AG04450 (cell line): Measurements from ENCODE around the gene ASPHD1. TPM values are rescaled to one million over a fixed set of nuclear protein-coding genes. Genes with fewer than 3 reads are reported as not detected.
A peak's percentile ranks its signal among the peaks of the same experiment; 100 is the strongest.

Experiments
- CTCF ChIA-PET: fragments of 300-600, 350-600 bp; formaldehyde crosslinking; extraction: SDS; loops from one replicate; lab custom pipeline; 2022; ENCODE audit warnings: antibody characterized with exemption, inconsistent platforms; lab: Charles Lee
- POLR2A ChIA-PET: fragments of 350-600 bp; formaldehyde crosslinking; extraction: SDS; loops from one replicate; lab custom pipeline; 2021; ENCODE audit warnings: antibody characterized with exemption, inconsistent platforms; lab: Yijun Ruan, JAX
- DNase-seq: peaks from one replicate; pipeline ENCODE4 v3.0.0-alpha.2; 2011; ENCODE audit warnings: low read depth, low spot score
- H3K27ac ChIP-seq: one replicate; pipeline ENCODE4 v1.5.1; 2012; ENCODE audit warnings: low read depth, low read length, control low read depth
- H3K27me3 ChIP-seq: one replicate; pipeline ENCODE4 v1.6.0; 2012; ENCODE audit warnings: low read length; ENCODE audit not compliant: control insufficient read depth, insufficient read depth
- H3K4me3 ChIP-seq: 2 replicates; pipeline ENCODE4 v1.5.1; 2011; ENCODE audit warnings: mild to moderate bottlenecking, low read depth, low read length, control low read depth
- H3K9me3 ChIP-seq: 2 replicates; pipeline ENCODE4 v1.5.1; 2012; ENCODE audit warnings: low read length; ENCODE audit not compliant: control insufficient read depth, insufficient read depth
- polyA minus RNA-seq: library from RNA; depleted of rRNA, polyadenylated mRNA; stranded (reverse); fragments of >200 nt; gene quantifications from 2 replicates; pipeline ENCODE4 v1.2.3, GENCODE V29; 2011; rRNA and poly(A)+ RNA removed
- polyA plus RNA-seq: library from polyadenylated mRNA; depleted of rRNA; stranded (reverse); fragments of >200 nt; gene quantifications from 2 replicates; pipeline ENCODE4 v1.2.3, GENCODE V29; 2011; rRNA removed
- TF ChIP-seq, protein P1 (sequence below): IDR thresholded peaks from 2 replicates; pipeline ENCODE4 v1.5.1; 2011; ENCODE audit warnings: low read depth, low read length, control low read depth, inconsistent platforms

ASPHD1 gene, protein sequence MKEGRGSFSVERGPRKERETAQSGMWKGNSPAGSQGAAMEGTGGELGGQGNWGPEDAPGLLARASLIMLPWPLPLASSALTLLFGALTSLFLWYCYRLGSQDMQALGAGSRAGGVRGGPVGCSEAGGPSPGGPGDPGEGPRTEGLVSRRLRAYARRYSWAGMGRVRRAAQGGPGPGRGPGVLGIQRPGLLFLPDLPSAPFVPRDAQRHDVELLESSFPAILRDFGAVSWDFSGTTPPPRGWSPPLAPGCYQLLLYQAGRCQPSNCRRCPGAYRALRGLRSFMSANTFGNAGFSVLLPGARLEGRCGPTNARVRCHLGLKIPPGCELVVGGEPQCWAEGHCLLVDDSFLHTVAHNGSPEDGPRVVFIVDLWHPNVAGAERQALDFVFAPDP
- polyA plus RNA-seq (3.5 and 4.6 TPM in 2 replicates), polyA minus RNA-seq (1.00 and 2.5 TPM in 2 replicates)

DNA sequence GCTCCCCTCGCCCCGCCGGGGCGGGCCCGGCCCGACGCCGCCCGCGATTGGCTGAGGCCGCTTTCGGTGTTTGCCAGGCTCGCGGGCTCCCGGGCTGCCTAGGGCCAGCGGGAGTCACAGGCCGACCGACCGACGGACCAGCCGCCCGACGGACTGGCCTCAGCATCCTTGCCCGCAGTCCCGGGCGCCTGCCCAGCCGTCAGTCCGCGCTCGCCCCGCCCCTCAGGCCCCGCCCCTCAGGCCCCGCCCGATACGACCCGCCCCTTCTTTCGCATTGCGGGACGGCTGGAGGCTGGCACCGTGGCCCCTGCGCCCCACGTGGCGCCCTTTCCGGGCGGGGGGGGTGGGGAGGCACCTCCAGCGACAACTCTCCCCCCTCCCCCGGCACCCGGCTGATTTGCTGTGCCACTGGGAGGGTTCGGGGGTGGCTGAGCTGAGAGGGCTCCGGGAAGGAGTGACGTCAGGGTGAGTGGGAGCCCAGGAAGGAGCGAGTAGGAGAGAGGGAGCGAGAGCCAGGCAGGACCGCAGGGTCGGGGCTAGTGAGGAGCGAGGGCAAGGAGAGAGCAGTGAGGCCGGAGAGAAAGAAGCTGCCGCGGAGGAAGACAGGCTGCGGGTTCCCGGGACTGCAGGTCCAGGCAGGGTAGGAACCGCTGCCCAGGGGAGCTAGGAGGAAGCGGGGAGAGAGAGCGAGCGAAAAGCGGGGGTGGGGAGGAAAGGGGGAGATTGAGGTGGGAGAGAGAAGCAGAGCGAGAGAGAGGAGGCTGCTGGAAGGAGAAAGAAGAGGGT lies at the start of gene ASPHD1:
Gene ASPHD1, plus strand, starts transcription at position 387 of the 786 bp plus-strand sequence. CDS start 484 bp downstream, outside the sequence.
- POLR2A ChIA-PET: interaction anchor here (0.5 to 1.6 kb wide), 13 partner anchors 26 to 934 kb away, joined by 3 to 5 read pairs (median 4); partner anchors contain the start of genes CDIPT, KCTD13, MVP and PAGR1
- TF ChIP-seq, protein P1, sequence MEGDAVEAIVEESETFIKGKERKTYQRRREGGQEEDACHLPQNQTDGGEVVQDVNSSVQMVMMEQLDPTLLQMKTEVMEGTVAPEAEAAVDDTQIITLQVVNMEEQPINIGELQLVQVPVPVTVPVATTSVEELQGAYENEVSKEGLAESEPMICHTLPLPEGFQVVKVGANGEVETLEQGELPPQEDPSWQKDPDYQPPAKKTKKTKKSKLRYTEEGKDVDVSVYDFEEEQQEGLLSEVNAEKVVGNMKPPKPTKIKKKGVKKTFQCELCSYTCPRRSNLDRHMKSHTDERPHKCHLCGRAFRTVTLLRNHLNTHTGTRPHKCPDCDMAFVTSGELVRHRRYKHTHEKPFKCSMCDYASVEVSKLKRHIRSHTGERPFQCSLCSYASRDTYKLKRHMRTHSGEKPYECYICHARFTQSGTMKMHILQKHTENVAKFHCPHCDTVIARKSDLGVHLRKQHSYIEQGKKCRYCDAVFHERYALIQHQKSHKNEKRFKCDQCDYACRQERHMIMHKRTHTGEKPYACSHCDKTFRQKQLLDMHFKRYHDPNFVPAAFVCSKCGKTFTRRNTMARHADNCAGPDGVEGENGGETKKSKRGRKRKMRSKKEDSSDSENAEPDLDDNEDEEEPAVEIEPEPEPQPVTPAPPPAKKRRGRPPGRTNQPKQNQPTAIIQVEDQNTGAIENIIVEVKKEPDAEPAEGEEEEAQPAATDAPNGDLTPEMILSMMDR: no peak
- CTCF ChIA-PET: interaction anchor here (0.6 to 1.6 kb wide), 6 partner anchors 52 to 132 kb away, joined by 3 to 9 read pairs (median 4); partner anchors contain the start of gene KIF22
- Histone ChIP-seq H3K4me3 (peak within 1 kb of the TSS; percentile 77), H3K27me3 (peaks cover 9% of the 10 kb centered on the region), H3K27ac (peak within 1 kb of the TSS; percentile 73), H3K9me3 (no peaks in the 10 kb centered on the region)
- peak; percentile 42 for DNase-seq

DNA sequence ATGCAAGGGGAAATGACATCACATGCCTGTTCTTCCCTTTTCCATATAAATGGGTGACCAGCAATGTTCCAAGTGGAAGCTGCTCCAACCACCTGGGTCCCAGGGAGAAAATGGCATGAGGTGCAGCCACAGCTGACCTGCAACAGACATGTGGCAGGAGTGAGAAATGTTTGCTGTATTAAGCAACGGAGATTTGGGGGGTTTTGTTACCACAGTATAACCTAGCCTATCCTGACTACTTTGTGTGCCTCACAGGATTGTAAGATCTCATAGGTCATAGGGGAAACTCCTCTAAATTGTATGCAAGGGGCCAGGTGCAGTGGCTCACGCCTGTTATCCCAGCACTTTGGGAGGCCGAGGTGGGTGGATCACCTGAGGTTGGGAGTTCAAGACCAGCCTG lies 49.3 kb upstream of the ASPHD1 start:
- TF ChIP-seq, protein P1: no peak
- ChIA-PET POLR2A (no interaction called here), CTCF (interaction anchor here (1.3 to 1.4 kb wide), 2 partner anchors 44 to 150 kb away, joined by 6 to 10 read pairs; no protein-coding TSS in a partner anchor)
- Histone ChIP-seq H3K4me3 (no peak overlapping the region), H3K9me3 (no peaks in the 10 kb centered on the region), H3K27ac (no peak overlapping the region), H3K27me3 (no peaks in the 10 kb centered on the region)
- DNase-seq: no peak

DNA sequence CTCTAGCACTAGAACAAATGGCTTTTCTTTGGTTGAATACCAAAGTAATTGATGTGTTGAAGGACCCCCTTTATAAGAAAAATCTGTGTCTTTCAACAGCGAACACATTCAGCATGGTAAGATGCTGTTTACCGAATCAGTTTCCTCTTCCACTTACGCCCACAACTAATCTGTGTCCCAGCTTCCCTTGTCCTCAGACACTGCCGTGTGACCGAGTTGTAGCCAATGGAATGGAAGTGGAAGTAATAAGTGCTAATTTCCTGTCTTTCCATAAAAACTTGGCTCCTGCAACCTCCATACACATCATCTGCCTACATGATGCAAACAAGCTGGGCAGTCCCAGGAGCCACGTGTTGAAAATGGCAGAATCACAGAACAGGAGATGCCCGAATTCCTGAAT lies 47.6 kb upstream of the ASPHD1 start:
- CTCF ChIA-PET: no interaction called here
- Histone ChIP-seq H3K27ac (peak overlapping the region; percentile 39), H3K9me3 (no peaks in the 10 kb centered on the region), H3K27me3 (no peaks in the 10 kb centered on the region), H3K4me3 (no peak overlapping the region)
- TF ChIP-seq, protein P1: no peak
- POLR2A ChIA-PET: interaction anchor here (1.1 kb wide), 1 partner anchor 11 kb away, joined by 4 read pairs; no protein-coding TSS in a partner anchor
- DNase-seq: no peak

DNA sequence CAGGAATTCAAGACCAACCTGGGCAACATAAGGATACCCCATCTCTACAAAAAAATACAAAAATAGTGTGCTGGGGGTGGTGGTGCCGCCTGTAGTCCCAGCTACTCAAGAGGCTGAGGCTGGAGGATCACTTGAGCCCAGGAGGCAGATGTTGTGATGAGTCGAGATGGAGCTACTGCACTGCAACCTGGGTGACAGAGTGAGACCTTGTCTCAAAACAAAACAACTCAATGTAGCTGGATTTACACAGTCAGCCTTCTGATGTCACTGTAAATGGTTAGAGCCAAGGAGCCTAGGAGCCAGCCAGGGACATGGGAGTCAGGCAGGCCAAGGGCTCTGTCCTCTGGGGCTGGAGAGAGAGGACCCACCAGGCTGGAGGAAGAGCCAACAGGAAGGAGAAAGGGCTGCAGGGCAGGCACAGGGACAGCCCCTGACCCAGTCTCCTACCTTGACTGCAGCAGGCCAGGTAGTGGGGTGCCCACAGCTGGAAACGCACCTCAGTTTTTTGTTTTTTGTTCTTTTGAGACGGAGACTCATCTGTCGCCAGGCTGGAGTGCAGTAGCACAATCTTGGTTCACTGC lies 45.7 kb upstream of the ASPHD1 start:
- TF ChIP-seq, protein P1: no peak
- ChIA-PET CTCF (interaction anchor here (0.5 kb wide), 1 partner anchor 70 kb away, joined by 3 read pairs; no protein-coding TSS in a partner anchor), POLR2A (interaction anchor here (0.8 kb wide), 1 partner anchor 10 kb away, joined by 3 read pairs; no protein-coding TSS in a partner anchor)
- DNase-seq: no peak
- Histone ChIP-seq H3K9me3 (no peaks in the 10 kb centered on the region; the same call in 1 of the 2 replicates), H3K27me3 (no peaks in the 10 kb centered on the region), H3K4me3 (no peak overlapping the region), H3K27ac (no peak overlapping the region)
